ENCODE results near the gene ATXN1. TPM values are rescaled to one million over a fixed set of nuclear protein-coding genes. Genes with fewer than 3 reads are reported as not detected.

The ATXN1 gene
- total RNA-seq, 1 experiment from 2014 or later: 8.1 TPM

GRCh38 chr6:16625291-16626265 lies 135.7 kb downstream of the ATXN1 start:
- Mint-ChIP-seq H3K36me3 (peaks cover 7% of the 10 kb centered on the region; the same call in 1 of the 2 replicates), H3K4me3 (no peak overlapping the region), H3K4me1 (peaks cover 4% of the 10 kb centered on the region; the same call in 1 of the 2 replicates), H3K27ac (no peak overlapping the region), H3K9me3 (peaks cover 8% of the 10 kb centered on the region), H3K27me3 (ENCODE audit: low read depth) (no peaks in the 10 kb centered on the region)
- TF ChIP-seq USF2 (CRISPR knock-in tag; IDR thresholded peaks at IDR 0.05): no peak
- TF ChIP-seq SP1 (CRISPR knock-in tag; conservative IDR thresholded peaks at IDR 0.05): no peak
- no peak for TF ChIP-seq MYBL2 (CRISPR knock-in tag; IDR thresholded peaks at IDR 0.05)
- TF ChIP-seq AR (CRISPR knock-in tag; IDR thresholded peaks at IDR 0.05): no peak
- no peak for TF ChIP-seq ZNF263 (CRISPR knock-in tag; IDR thresholded peaks at IDR 0.05; ENCODE audit: low read depth)
- TF ChIP-seq SOX15 (CRISPR knock-in tag; IDR thresholded peaks at IDR 0.05): no peak
- no peak for TF ChIP-seq GRHL2 (CRISPR knock-in tag; IDR thresholded peaks at IDR 0.05; ENCODE audit: insufficient replicate concordance, severe bottlenecking)
- CTCF ChIA-PET: no interaction called here
- POLR2A ChIA-PET: no interaction called here
- DNase-seq (ENCODE audit: low spot score): no peak
- no peak for ATAC-seq

GRCh38 chr6:16624636-16625290 lies 136.5 kb downstream of the ATXN1 start:
- Mint-ChIP-seq H3K27me3 (ENCODE audit: low read depth) (no peaks in the 10 kb centered on the region), H3K36me3 (peaks cover 7% of the 10 kb centered on the region; the same call in 1 of the 2 replicates), H3K4me1 (peaks cover 4% of the 10 kb centered on the region; the same call in 1 of the 2 replicates), H3K9me3 (peaks cover 8% of the 10 kb centered on the region), H3K4me3 (no peak overlapping the region), H3K27ac (no peak overlapping the region)
- no peak for DNase-seq (ENCODE audit: low spot score)
- ChIA-PET CTCF (no interaction called here), POLR2A (no interaction called here)
- TF ChIP-seq ZNF396 (CRISPR knock-in tag; IDR thresholded peaks at IDR 0.05; ENCODE audit: borderline replicate concordance): no peak
- no peak for TF ChIP-seq ELF4 (CRISPR knock-in tag; IDR thresholded peaks at IDR 0.05; ENCODE audit: low read depth)
- TF ChIP-seq ZSCAN18 (CRISPR knock-in tag; IDR thresholded peaks at IDR 0.05): no peak
- no peak for TF ChIP-seq HMGXB4 (CRISPR knock-in tag; IDR thresholded peaks at IDR 0.05)
- no peak for TF ChIP-seq ZNF671 (CRISPR knock-in tag; IDR thresholded peaks at IDR 0.05)
- no peak for TF ChIP-seq TCF7 (CRISPR knock-in tag; IDR thresholded peaks at IDR 0.05; ENCODE audit: low read depth)
- TF ChIP-seq CREM (CRISPR knock-in tag; IDR thresholded peaks at IDR 0.05): no peak
- TF ChIP-seq NR3C1 (CRISPR knock-in tag; conservative IDR thresholded peaks at IDR 0.05; ENCODE audit: low read depth): no peak
- no peak for TF ChIP-seq IRF1 (CRISPR knock-in tag; IDR thresholded peaks at IDR 0.05)
- TF ChIP-seq ETV6 (CRISPR knock-in tag; IDR thresholded peaks at IDR 0.05): no peak
- TF ChIP-seq SMAD4 (CRISPR knock-in tag; IDR thresholded peaks at IDR 0.05): no peak
- ATAC-seq: no peak

Measured in WTC11 (cell line).